Glutamatergic neuron (in vitro differentiated cells): Measurements from ENCODE around the gene ARMCX4. TPM values are rescaled to one million over a fixed set of nuclear protein-coding genes. Genes with fewer than 3 reads are reported as not detected.
"Not testable (repeated sequence)": the region's sequence is repeated elsewhere in the genome, so short reads cannot be mapped to it uniquely, and the experiment has no call there.

Source experiments
- DNase-seq: peaks from one replicate; pipeline ENCODE4 v3.0.0; 2022
- H3K27ac Mint-ChIP-seq: one replicate; pipeline ENCODE4 v1.8.0; 2020; ENCODE audit warnings: mild to moderate bottlenecking, mixed read lengths, inconsistent platforms; ENCODE audit not compliant: unreplicated experiment
- H3K27me3 Mint-ChIP-seq: one replicate; pipeline ENCODE4 v1.8.0; 2020; ENCODE audit warnings: mild to moderate bottlenecking, moderate library complexity, mixed read lengths, inconsistent platforms; ENCODE audit not compliant: unreplicated experiment
- H3K36me3 Mint-ChIP-seq: one replicate; pipeline ENCODE4 v1.8.0; 2020; ENCODE audit warnings: mild to moderate bottlenecking, mixed read lengths, inconsistent platforms; ENCODE audit not compliant: unreplicated experiment
- H3K4me1 Mint-ChIP-seq: one replicate; pipeline ENCODE4 v1.8.0; 2020; ENCODE audit warnings: mild to moderate bottlenecking, low read depth, mixed read lengths, inconsistent platforms; ENCODE audit not compliant: unreplicated experiment
- H3K4me3 Mint-ChIP-seq: one replicate; pipeline ENCODE4 v1.8.0; 2020; ENCODE audit warnings: mild to moderate bottlenecking, mixed read lengths, inconsistent platforms; ENCODE audit not compliant: unreplicated experiment
- H3K9me3 Mint-ChIP-seq: one replicate; pipeline ENCODE4 v1.8.0; 2020; ENCODE audit warnings: mild to moderate bottlenecking, moderate library complexity, mixed read lengths, inconsistent platforms; ENCODE audit not compliant: unreplicated experiment
- total RNA-seq: library from RNA; stranded (reverse); fragmentation: NEBNext Ultra II Directional; extraction: Animal tissue kit (Norgen Biotek cat#: 25700); gene quantifications from one replicate; pipeline ENCODE4 v1.2.1, GENCODE V29; 2021; ENCODE audit not compliant: unreplicated experiment
- TF ChIP-seq, protein P1 (sequence below): fragments of 200-600 bp; sonication (generic); IDR thresholded peaks from one replicate; pipeline ENCODE4 v1.5.0; 2021; ENCODE audit not compliant: partially characterized antibody, unreplicated experiment

ARMCX4 gene
- total RNA-seq, 1 donor from 2014 or later, result 22.1 TPM

DNA sequence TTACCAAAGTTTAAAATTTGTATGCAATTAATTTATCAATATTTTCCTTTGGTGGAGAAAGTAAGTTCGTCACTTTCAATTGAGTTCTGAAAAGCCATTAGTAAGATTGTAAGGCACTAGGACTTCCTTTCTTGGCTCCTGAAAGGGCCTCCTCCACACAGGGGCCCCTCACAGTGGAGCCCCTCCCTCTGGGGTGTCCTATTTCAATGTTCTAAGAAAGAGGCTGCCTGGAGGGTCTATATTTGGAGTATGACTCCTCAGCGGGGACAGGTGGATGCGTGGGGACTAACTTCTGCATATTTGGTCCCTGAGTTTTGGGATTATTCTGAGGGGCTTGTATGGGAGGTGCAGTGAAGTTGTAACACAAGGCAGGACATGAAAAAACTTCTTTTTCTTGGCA lies 1.6 kb upstream of the ARMCX4 start:
- Mint-ChIP-seq H3K4me1 (no peaks in the 10 kb centered on the region), H3K4me3 (no peak overlapping the region)
- TF ChIP-seq, protein P1, sequence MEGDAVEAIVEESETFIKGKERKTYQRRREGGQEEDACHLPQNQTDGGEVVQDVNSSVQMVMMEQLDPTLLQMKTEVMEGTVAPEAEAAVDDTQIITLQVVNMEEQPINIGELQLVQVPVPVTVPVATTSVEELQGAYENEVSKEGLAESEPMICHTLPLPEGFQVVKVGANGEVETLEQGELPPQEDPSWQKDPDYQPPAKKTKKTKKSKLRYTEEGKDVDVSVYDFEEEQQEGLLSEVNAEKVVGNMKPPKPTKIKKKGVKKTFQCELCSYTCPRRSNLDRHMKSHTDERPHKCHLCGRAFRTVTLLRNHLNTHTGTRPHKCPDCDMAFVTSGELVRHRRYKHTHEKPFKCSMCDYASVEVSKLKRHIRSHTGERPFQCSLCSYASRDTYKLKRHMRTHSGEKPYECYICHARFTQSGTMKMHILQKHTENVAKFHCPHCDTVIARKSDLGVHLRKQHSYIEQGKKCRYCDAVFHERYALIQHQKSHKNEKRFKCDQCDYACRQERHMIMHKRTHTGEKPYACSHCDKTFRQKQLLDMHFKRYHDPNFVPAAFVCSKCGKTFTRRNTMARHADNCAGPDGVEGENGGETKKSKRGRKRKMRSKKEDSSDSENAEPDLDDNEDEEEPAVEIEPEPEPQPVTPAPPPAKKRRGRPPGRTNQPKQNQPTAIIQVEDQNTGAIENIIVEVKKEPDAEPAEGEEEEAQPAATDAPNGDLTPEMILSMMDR, result no peak

DNA sequence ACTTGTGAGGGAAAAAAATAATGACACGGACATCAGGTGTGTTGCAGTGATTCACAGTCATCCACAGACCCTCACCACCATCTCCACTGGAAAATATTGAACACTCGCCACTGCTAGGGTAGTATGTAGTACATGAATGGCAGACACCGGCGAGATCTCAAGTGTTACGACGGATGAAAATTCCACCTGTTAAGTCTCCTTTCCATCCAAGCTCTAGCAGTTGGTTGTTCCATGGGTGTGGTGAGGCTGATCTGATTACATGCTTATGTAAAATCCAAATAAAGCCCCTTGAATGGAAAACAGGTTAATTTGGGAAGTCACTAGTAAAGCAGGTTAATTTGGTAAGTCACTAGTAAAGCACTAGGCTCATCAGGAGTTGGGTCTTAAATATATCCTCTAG lies 1.1 kb upstream of the ARMCX4 start:
- peaks cover 3% of the 10 kb centered on the region for H3K27me3 Mint-ChIP-seq
- peaks cover 2% of the 10 kb centered on the region for H3K9me3 Mint-ChIP-seq
- H3K4me3 Mint-ChIP-seq, result no peak overlapping the region
- no peaks in the 10 kb centered on the region for H3K4me1 Mint-ChIP-seq
- H3K27ac Mint-ChIP-seq, result no peak overlapping the region
- no peak for DNase-seq
- peaks cover 6% of the 10 kb centered on the region for H3K36me3 Mint-ChIP-seq
- TF ChIP-seq, protein P1, result no peak

More for the DNA sequence above, 1.6 kb upstream of the ARMCX4 start:
- Mint-ChIP-seq H3K27me3 (peaks cover 3% of the 10 kb centered on the region), H3K27ac (no peak overlapping the region), H3K9me3 (peaks cover 2% of the 10 kb centered on the region), H3K36me3 (peaks cover 3% of the 10 kb centered on the region)
- DNase-seq, result no peak

DNA sequence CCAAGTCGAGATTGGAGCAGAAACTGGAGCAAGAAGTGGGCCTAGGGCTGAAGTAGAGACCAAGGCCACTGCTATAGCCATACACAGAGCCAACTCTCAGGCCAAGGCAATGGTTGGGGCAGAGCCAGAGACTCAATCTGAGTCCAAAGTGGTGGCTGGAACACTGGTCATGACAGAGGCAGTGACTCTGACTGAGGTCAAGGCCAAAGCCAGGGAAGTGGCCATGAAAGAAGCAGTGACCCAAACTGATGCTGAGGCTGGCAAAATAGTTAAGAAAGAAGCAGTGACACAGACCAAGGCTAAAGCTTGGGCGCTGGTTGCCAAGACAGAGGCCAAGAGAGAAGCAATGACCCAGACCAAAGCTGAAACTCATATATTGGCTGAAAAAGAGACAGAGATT lies 3.5 kb downstream of the ARMCX4 start:
- TF ChIP-seq, protein P1, result no peak

DNA sequence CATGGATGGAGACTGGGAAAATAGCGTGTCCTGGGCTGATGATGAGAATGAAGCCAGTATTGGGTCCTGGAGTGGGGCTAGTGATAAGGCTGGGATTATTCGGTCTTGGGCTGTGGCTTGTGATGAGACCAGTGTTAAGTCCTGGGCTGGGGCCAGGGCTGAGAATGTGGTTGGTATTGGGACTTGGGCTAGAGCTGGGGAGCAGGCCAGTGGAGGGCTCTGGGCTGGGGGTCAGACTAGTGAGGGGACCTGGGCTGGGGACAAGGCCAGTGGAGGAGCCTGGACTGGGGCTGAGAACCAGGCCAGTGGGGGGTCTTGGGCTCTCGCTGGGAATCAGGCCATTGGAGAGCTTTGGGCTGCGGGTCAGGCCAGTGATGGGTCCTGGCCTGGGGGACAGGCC lies 6.7 kb downstream of the ARMCX4 start:
- TF ChIP-seq, protein P1, result no peak
- peaks cover 4% of the 10 kb centered on the region for H3K9me3 Mint-ChIP-seq
- DNase-seq, result no peak
- no peaks in the 10 kb centered on the region for H3K4me1 Mint-ChIP-seq
- peaks cover 6% of the 10 kb centered on the region for H3K36me3 Mint-ChIP-seq
- no peak overlapping the region for H3K4me3 Mint-ChIP-seq
- no peak overlapping the region for H3K27ac Mint-ChIP-seq
- no peaks in the 10 kb centered on the region for H3K27me3 Mint-ChIP-seq

More for the DNA sequence above, 3.5 kb downstream of the ARMCX4 start:
- no peak for DNase-seq
- Mint-ChIP-seq H3K9me3 (peaks cover 6% of the 10 kb centered on the region), H3K4me3 (no peak overlapping the region), H3K36me3 (peaks cover 6% of the 10 kb centered on the region), H3K4me1 (no peaks in the 10 kb centered on the region), H3K27ac (no peak overlapping the region), H3K27me3 (peaks cover 3% of the 10 kb centered on the region)

DNA sequence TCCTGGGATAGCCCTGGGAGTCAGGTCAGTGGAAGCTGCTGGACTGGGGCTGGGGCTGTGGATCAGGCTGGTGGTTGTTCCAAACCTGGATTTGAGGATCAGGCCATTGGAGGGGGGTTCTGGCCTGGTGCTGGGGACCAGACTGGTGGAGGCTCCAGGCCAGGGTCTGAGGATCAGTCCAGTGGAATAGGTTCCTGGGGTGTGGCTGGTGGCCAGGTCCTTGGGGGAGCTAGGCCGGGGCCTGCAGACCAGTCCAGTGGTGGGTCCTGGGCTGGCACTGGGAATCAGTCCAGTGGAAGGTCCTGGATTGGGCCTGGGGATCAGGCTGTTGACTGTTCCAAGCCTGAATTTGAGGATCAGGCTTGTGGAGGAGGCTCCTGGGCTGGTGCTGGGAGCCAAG lies 8.0 kb downstream of the ARMCX4 start:
- TF ChIP-seq, protein P1, result no peak
- Mint-ChIP-seq H3K27me3 (no peaks in the 10 kb centered on the region), H3K4me1 (no peaks in the 10 kb centered on the region), H3K9me3 (peaks cover 4% of the 10 kb centered on the region), H3K27ac (no peak overlapping the region), H3K4me3 (no peak overlapping the region), H3K36me3 (peaks cover 6% of the 10 kb centered on the region)
- no peak for DNase-seq

DNA sequence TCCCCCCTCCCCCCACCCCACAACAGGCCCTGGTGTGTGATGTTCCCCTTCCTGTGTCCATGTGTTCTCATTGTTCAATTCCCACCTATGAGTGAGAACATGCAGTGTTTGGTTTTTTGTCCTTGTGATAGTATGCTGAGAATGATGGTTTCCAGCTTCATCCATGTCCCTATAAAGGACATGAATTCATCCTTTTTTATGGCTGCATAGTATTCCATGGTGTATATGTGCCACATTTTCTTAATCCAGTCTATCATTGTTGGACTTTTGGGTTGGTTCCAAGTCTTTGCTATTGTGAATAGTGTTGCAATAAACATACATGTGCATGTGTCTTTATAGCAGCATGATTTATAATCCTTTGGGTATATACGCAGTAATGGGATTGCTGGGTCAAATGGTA lies 17.7 kb downstream of the ARMCX4 start:
- not testable (repeated sequence) for H3K27ac Mint-ChIP-seq, H3K9me3 Mint-ChIP-seq, DNase-seq, H3K4me3 Mint-ChIP-seq, H3K27me3 Mint-ChIP-seq, H3K36me3 Mint-ChIP-seq, H3K4me1 Mint-ChIP-seq
